HepG2 (cell line): ENCODE data around the gene SAMD4A. TPM values are rescaled to one million over a fixed set of nuclear protein-coding genes. Genes with fewer than 3 reads are reported as not detected.

Experiments
- ATAC-seq: fragments of 200-7000 bp; cut with Tn5 transposase; 3 replicates; pipeline ENCODE4 v1.9.1; 2020; ENCODE audit warnings: mild to moderate bottlenecking, moderate library complexity
- Bru-seq: library from RNA; stranded (reverse); fragments of 400-500 nt; gene quantifications from one replicate; lab custom pipeline; 2021; lab: Mats Ljungman, UMichigan
- BruChase-seq, 2 experiments: library from RNA; stranded (reverse); fragments of 400-500 nt; gene quantifications; one replicate each; lab custom pipeline; 2021; lab: Mats Ljungman, UMichigan
- BruUV-seq: library from RNA; stranded (reverse); fragments of 400-500 nt; replicated peaks from 2 replicates; lab custom pipeline; 2021; lab: Mats Ljungman, UMichigan
- CTCF ChIA-PET: fragments of 300-600 bp; formaldehyde crosslinking; extraction: SDS; loops from one replicate; lab custom pipeline; 2021; ENCODE audit warnings: low total read pairs, inconsistent platforms, low intra/inter-chr PET ratio; lab: Yijun Ruan, JAX
- POLR2A ChIA-PET: fragments of 350-600 bp; sonication (Branson Sonifier 250); formaldehyde crosslinking; loops from one replicate; lab custom pipeline; 2020; ENCODE audit warnings: antibody characterized with exemption, inconsistent platforms; lab: Yijun Ruan, JAX
- DNase-seq: peaks from one replicate; pipeline ENCODE4 v3.0.0-alpha.2; 2015; ENCODE audit warnings: low spot score
- FAIRE-seq: peaks from 3 replicates; lab custom pipeline; 2011; peaks lifted over from hg19 to GRCh38; lab: Jason Lieb, UNC
- H2AFZ ChIP-seq: one replicate; pipeline ENCODE4 v1.6.1; 2011; ENCODE audit warnings: low read length, inconsistent platforms
- H3K27ac ChIP-seq: fragments of 300-600 bp; 3 replicates; pipeline ENCODE4 v1.8.0; 2011; ENCODE audit warnings: mixed run types, mild to moderate bottlenecking, mixed read lengths, low read length, inconsistent platforms; ENCODE audit not compliant: insufficient read depth; ENCODE audit errors: extremely low read length
- H3K27me3 ChIP-seq, 2 experiments: fragments of 200-600 bp in 1 of 2; 2 replicates in 1 of 2; 3 replicates in 1 of 2; pipeline versions ENCODE4 v1.6.0 to v1.8.0; 2011; ENCODE audit warnings: low read length in 2 of 2, mild to moderate bottlenecking in 2 of 2, moderate library complexity in 2 of 2, inconsistent platforms in 1 of 2; ENCODE audit not compliant: insufficient read depth in 2 of 2, control insufficient read depth in 1 of 2
- H3K36me3 ChIP-seq, 2 experiments: fragments of 200-600 bp in 1 of 2; replicated peaks in 1 of 2; 2 replicates in 1 of 2; 3 replicates in 1 of 2; pipeline versions ENCODE4 v1.5.1 to v1.8.0; 2011; ENCODE audit warnings: low read length in 2 of 2, inconsistent platforms in 1 of 2; ENCODE audit not compliant: insufficient read depth in 2 of 2, control insufficient read depth in 1 of 2
- H3K4me1 ChIP-seq: 2 replicates; pipeline ENCODE4 v1.5.1; 2012; ENCODE audit warnings: low read length, inconsistent platforms; ENCODE audit not compliant: insufficient read depth
- H3K4me2 ChIP-seq: 2 replicates; pipeline ENCODE4 v1.6.0; 2011; ENCODE audit warnings: low read depth, low read length, inconsistent platforms
- H3K4me3 ChIP-seq, 3 experiments: fragments of 200-600 bp in 1 of 3; sonication (generic), shearing (Covaris generic) in 1 of 3; replicated peaks in 1 of 3; 2 replicates each; pipeline ENCODE4 v1.5.1; 2011 to 2016; ENCODE audit warnings: low read length in 3 of 3, inconsistent platforms in 2 of 3, low read depth in 2 of 3, mild to moderate bottlenecking in 2 of 3, control low read depth in 1 of 3, mixed read lengths in 1 of 3; ENCODE audit not compliant: insufficient read depth in 1 of 3
- H3K79me2 ChIP-seq: one replicate; pipeline ENCODE4 v1.6.1; 2011; ENCODE audit warnings: low read length, inconsistent platforms; ENCODE audit not compliant: insufficient read depth
- H3K9ac ChIP-seq: 2 replicates; pipeline ENCODE4 v1.6.0; 2011; ENCODE audit warnings: mild to moderate bottlenecking, low read depth, low read length, inconsistent platforms; ENCODE audit not compliant: insufficient read depth
- H3K9me3 ChIP-seq: 2 replicates; pipeline ENCODE4 v1.5.1; 2012; ENCODE audit warnings: mild to moderate bottlenecking, low read length
- H4K20me1 ChIP-seq: 2 replicates; pipeline ENCODE4 v1.6.0; 2011; ENCODE audit warnings: inconsistent platforms, mild to moderate bottlenecking, low read length, moderate library complexity; ENCODE audit not compliant: insufficient read depth
- KDM2A ChIP-seq: sonication (generic); formaldehyde crosslinking; IDR thresholded peaks from 2 replicates; pipeline ENCODE4 v1.4.0; 2020; ENCODE audit warnings: low read depth, missing genetic modification reagents, borderline replicate concordance
- KDM5B ChIP-seq: sonication (generic); formaldehyde crosslinking; IDR thresholded peaks from 2 replicates; pipeline ENCODE4 v1.4.0; 2020; ENCODE audit warnings: missing genetic modification reagents, mild to moderate bottlenecking, borderline replicate concordance
- MAFF ChIP-seq: IDR thresholded peaks from 2 replicates; pipeline ENCODE4 v1.6.1; 2011; ENCODE audit warnings: low read depth, low read length, improper control_type of control experiment
- MEIS2 ChIP-seq: sonication (generic); formaldehyde crosslinking; IDR thresholded peaks from 2 replicates; pipeline ENCODE4 v1.9.0; 2021; ENCODE audit warnings: mild to moderate bottlenecking, missing genetic modification reagents
- NFE2L2 ChIP-seq: fragments of 150-350 bp; IDR thresholded peaks from 2 replicates; pipeline ENCODE4 v1.6.1; 2014; ENCODE audit warnings: low read length
- RARA ChIP-seq: IDR thresholded peaks from 2 replicates; pipeline ENCODE4 v1.6.1; 2016; ENCODE audit warnings: missing genetic modification reagents, missing compliant biosample characterization
- SIN3A ChIP-seq: IDR thresholded peaks from 2 replicates; pipeline ENCODE4 v1.6.1; 2011; ENCODE audit warnings: low read depth, mild to moderate bottlenecking, control low read depth, low read length, borderline replicate concordance
- TGIF2 ChIP-seq: IDR thresholded peaks from 2 replicates; pipeline ENCODE4 v1.6.1; 2016; ENCODE audit warnings: control low read depth, missing compliant biosample characterization
- ZBTB42 ChIP-seq: sonication (generic); formaldehyde crosslinking; IDR thresholded peaks from 2 replicates; pipeline ENCODE4 v1.5.0; 2020; ENCODE audit warnings: mild to moderate bottlenecking, missing genetic modification reagents
- ZFX ChIP-seq: sonication (generic); formaldehyde crosslinking; IDR thresholded peaks from 2 replicates; pipeline ENCODE4 v1.4.0; 2020; ENCODE audit warnings: mild to moderate bottlenecking, low read depth, missing genetic modification reagents, moderate library complexity
- ZNF30 ChIP-seq: sonication (generic); formaldehyde crosslinking; IDR thresholded peaks from 2 replicates; pipeline ENCODE4 v1.5.0; 2020; ENCODE audit warnings: mild to moderate bottlenecking, missing genetic modification reagents
- ZNF589 ChIP-seq: sonication (generic); formaldehyde crosslinking; conservative IDR thresholded peaks from 2 replicates; pipeline ENCODE4 v1.8.0; 2022; ENCODE audit warnings: mild to moderate bottlenecking, moderate library complexity, missing genetic modification reagents
- ZNF777 ChIP-seq: sonication (generic); formaldehyde crosslinking; IDR thresholded peaks from 2 replicates; pipeline ENCODE4 v1.4.0; 2020; ENCODE audit warnings: missing genetic modification reagents
- ZNF83 ChIP-seq: sonication (generic); formaldehyde crosslinking; IDR thresholded peaks from 2 replicates; pipeline ENCODE4 v1.4.0; 2020; ENCODE audit warnings: missing genetic modification reagents, mild to moderate bottlenecking, borderline replicate concordance
- ZNF841 ChIP-seq: sonication (generic); formaldehyde crosslinking; IDR thresholded peaks from 2 replicates; pipeline ENCODE4 v1.8.1; 2023; ENCODE audit warnings: missing genetic modification reagents, borderline replicate concordance
- WGBS: methylation state at CpG from one replicate; pipeline ENCODE4 v1.1.6; 2017; ENCODE audit warnings: low lambda C conversion rate; 5-methylcytosine and 5-hydroxymethylcytosine counted together
- in situ Hi-C: cut with HindIII; loops from 2 replicates; pipeline ENCODE4 v1.10.0; 2017; ENCODE audit warnings: low pct_unique_long_range_greater_than_20kb; ENCODE audit not compliant: extremely low pct_ligation_motif_present
- intact Hi-C: fragments of 100-400 bp; cut with micrococcal nuclease; formaldehyde crosslinking; loops from one replicate; pipeline ENCODE4 v1.10.0; 2022; ENCODE audit not compliant: unreplicated experiment
- long read RNA-seq, 2 experiments: library from RNA in 1 of 2; library from polyadenylated mRNA in 1 of 2; stranded (forward) in 1 of 2; unstranded in 1 of 2; transcript quantifications; one replicate each; pipeline ENCODE4 v2.0.0, GENCODE V29; 2019 to 2022
- polyA minus RNA-seq, 3 experiments: library from RNA; depleted of rRNA, polyadenylated mRNA; stranded (reverse); fragments of >200 nt; gene quantifications; 2 replicates each; pipeline ENCODE4 v1.2.3, GENCODE V29; 2011; ENCODE audit warnings: low replicate concordance in 1 of 3
- polyA plus RNA-seq, 8 experiments: library from polyadenylated mRNA; depleted of rRNA in 3 of 8; stranded (reverse) in 7 of 8; unstranded in 1 of 8; fragments of >200 nt; fragmentation: Illumina TruSeq in 4 of 8; extraction: Trizol in 4 of 8; gene quantifications; 2 replicates each; pipeline versions ENCODE4 v1.2.1 to v1.2.3, GENCODE V29; 2011 to 2016; ENCODE audit warnings: low read depth in 4 of 8, missing spikeins in 1 of 8, mixed read lengths in 1 of 8; ENCODE audit not compliant: insufficient read depth in 1 of 8
- total RNA-seq, 5 experiments: library from RNA; depleted of rRNA; stranded (reverse); fragments of >200 nt; fragmentation: Illumina TruSeq; extraction: Trizol; gene quantifications; 2 replicates each; pipeline ENCODE4 v1.2.3, GENCODE V29; 2016; ENCODE audit warnings: low read depth in 1 of 5
- TF ChIP-seq, protein P1 (sequence below): sonication (generic); formaldehyde crosslinking; IDR thresholded peaks from 2 replicates; pipeline ENCODE4 v1.4.0; 2020; ENCODE audit warnings: missing genetic modification reagents

The SAMD4A gene
- total RNA-seq (2016; rRNA removed; fragmentation: Illumina TruSeq; extraction: Trizol) (6.9 and 13.0 TPM in 2 replicates), polyA plus RNA-seq (2011; rRNA removed) (11.7 and 11.8 TPM in 2 replicates), polyA minus RNA-seq (2011; rRNA and poly(A)+ RNA removed; ENCODE audit: low replicate concordance) (3.0 and 40.6 TPM in 2 replicates), Bru-seq, nascent RNA (percentile 94 among the genes with signal in this experiment), BruChase-seq, experiment 1, labeled RNA remaining after a 6-hour chase (percentile 89 among the genes with signal in this experiment), BruChase-seq, experiment 2, labeled RNA remaining after a 2-hour chase (percentile 94 among the genes with signal in this experiment)
- 38.3 and 41.9 TPM in 2 replicates for total RNA-seq (2016; cell fraction: cytosol; rRNA removed; fragmentation: Illumina TruSeq; extraction: Trizol; ENCODE audit: low read depth)
- total RNA-seq (2016; cell fraction: insoluble cytoplasmic fraction; rRNA removed; fragmentation: Illumina TruSeq; extraction: Trizol) = 6.5 and 11.9 TPM in 2 replicates
- total RNA-seq (2016; cell fraction: membrane; rRNA removed; fragmentation: Illumina TruSeq; extraction: Trizol) = 12.3 and 13.3 TPM in 2 replicates
- 24.4 and 25.8 TPM in 2 replicates for total RNA-seq (2016; cell fraction: nucleus; rRNA removed; fragmentation: Illumina TruSeq; extraction: Trizol)
- 4.9 and 6.1 TPM in 2 replicates for polyA plus RNA-seq (2011; cell fraction: cytosol; rRNA removed)
- 89.4 and 113 TPM in 2 replicates for polyA plus RNA-seq (2011; cell fraction: nucleus; rRNA removed)
- 22.3 and 23.9 TPM in 2 replicates for polyA plus RNA-seq (2012)
- polyA plus RNA-seq (2016; cell fraction: cytosol; fragmentation: Illumina TruSeq; extraction: Trizol; ENCODE audit: low read depth) = 1.5 and 1.9 TPM in 2 replicates
- 5.1 and 6.3 TPM in 2 replicates for polyA plus RNA-seq (2016; cell fraction: insoluble cytoplasmic fraction; fragmentation: Illumina TruSeq; extraction: Trizol; ENCODE audit: low read depth)
- 3.2 and 3.3 TPM in 2 replicates for polyA plus RNA-seq (2016; cell fraction: membrane; fragmentation: Illumina TruSeq; extraction: Trizol; ENCODE audit: low read depth)
- 31.5 and 34.6 TPM in 2 replicates for polyA plus RNA-seq (2016; cell fraction: nucleus; fragmentation: Illumina TruSeq; extraction: Trizol; ENCODE audit: insufficient read depth, low read depth)
- 26.1 and 26.2 TPM in 2 replicates for polyA minus RNA-seq (2011; cell fraction: cytosol; rRNA and poly(A)+ RNA removed)
- 112 and 120 TPM in 2 replicates for polyA minus RNA-seq (2011; cell fraction: nucleus; rRNA and poly(A)+ RNA removed)
- long read RNA-seq, experiment 1, partial matches to known transcripts = 1 of 3 reads
- long read RNA-seq, experiment 1, other reads (novel, unspliced or antisense) = 2 of 3 reads
- long read RNA-seq, experiment 2, full-length matches to known transcripts = 2 of 26 reads
- long read RNA-seq, experiment 2, partial matches to known transcripts = 7 of 26 reads
- long read RNA-seq, experiment 2, other reads (novel, unspliced or antisense) = 17 of 26 reads

- no peaks in the 10 kb centered on the region for H3K27me3 ChIP-seq
- POLR2A ChIA-PET = interaction anchor here (0.5 to 4.5 kb wide), 26 partner anchors 7 to 242 kb away, joined by 3 to 35 read pairs (median 4); partner anchors contain the start of gene CGRRF1
- H2AFZ ChIP-seq = no peak within 1 kb of the TSS
- 0% methylated on average over 4 of the region's 91 CpGs for WGBS
- peaks cover under 1% of the 10 kb centered on the region; the same call in 1 of the 2 replicates for H3K9me3 ChIP-seq
- in situ Hi-C loops (loop anchor here (5.0 to 10.0 kb wide), 4 partner anchors 86 to 238 kb away; no protein-coding TSS in a partner anchor), intact Hi-C loops (loop anchor here (5.0 to 10.0 kb wide), 3 partner anchors 86 to 338 kb away; partner anchors contain the start of gene GCH1)
- ATAC-seq (peak; percentile 19), DNase-seq (peak; percentile 48), FAIRE-seq (no peak)
- peaks cover 25% of the 10 kb centered on the region for H4K20me1 ChIP-seq
- H3K9ac ChIP-seq = peak within 1 kb of the TSS; percentile 96
- CTCF ChIA-PET = interaction anchor here (1.4 to 5.1 kb wide), 3 partner anchors 125 to 239 kb away, joined by 3 to 39 read pairs (median 21); no protein-coding TSS in a partner anchor
- peak within 1 kb of the TSS; percentile 97 for H3K27ac ChIP-seq
- peak within 1 kb of the TSS; percentile 94 for H3K4me2 ChIP-seq
- peak within 1 kb of the TSS; percentile 73 to 93 (median 89) for H3K4me3 ChIP-seq
- peaks cover 35% of the 10 kb centered on the region for H3K4me1 ChIP-seq
- H3K79me2 ChIP-seq = peaks cover 49% of the 10 kb centered on the region
- peaks cover 0 to 21% of the 10 kb centered on the region in 2 experiments; a peak in 3 of 5 replicates for H3K36me3 ChIP-seq
- TSS peak; percentile 41 for BruUV-seq
- no peak for TF ChIP-seq NFE2L2
- no peak for TF ChIP-seq ZNF30
- peak; percentile 83 for TF ChIP-seq ZNF777 (CRISPR knock-in tag)
- TF ChIP-seq TGIF2 (CRISPR knock-in tag) = 0 out of 2 replicates have a peak, but pooled peaks have one; percentile 18
- peak; percentile 20; the same call in 1 of the 2 replicates for TF ChIP-seq RARA
- TF ChIP-seq, protein P1, sequence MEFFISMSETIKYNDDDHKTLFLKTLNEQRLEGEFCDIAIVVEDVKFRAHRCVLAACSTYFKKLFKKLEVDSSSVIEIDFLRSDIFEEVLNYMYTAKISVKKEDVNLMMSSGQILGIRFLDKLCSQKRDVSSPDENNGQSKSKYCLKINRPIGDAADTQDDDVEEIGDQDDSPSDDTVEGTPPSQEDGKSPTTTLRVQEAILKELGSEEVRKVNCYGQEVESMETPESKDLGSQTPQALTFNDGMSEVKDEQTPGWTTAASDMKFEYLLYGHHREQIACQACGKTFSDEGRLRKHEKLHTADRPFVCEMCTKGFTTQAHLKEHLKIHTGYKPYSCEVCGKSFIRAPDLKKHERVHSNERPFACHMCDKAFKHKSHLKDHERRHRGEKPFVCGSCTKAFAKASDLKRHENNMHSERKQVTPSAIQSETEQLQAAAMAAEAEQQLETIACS (CRISPR knock-in tag) = peak; percentile 81
- 0 out of 2 replicates have a peak, but pooled peaks have one; percentile 14 for TF ChIP-seq SIN3A
- no peak for TF ChIP-seq ZNF83 (CRISPR knock-in tag)
- no peak for TF ChIP-seq ZNF589 (CRISPR knock-in tag)
- TF ChIP-seq MAFF = no peak
- 0 out of 2 replicates have a peak, but pooled peaks have one; percentile 63 for TF ChIP-seq ZNF841
- no peak for TF ChIP-seq MEIS2 (CRISPR knock-in tag)
- peak; percentile 18; the same call in 1 of the 2 replicates for TF ChIP-seq KDM5B
- TF ChIP-seq ZBTB42 (CRISPR knock-in tag) = no peak
- TF ChIP-seq ZFX (CRISPR knock-in tag) = peak; percentile 37; the same call in 1 of the 2 replicates
- TF ChIP-seq KDM2A = 0 out of 2 replicates have a peak, but pooled peaks have one; percentile 26
Observed at GRCh38 chr14:54566410-54567223, at the start of gene SAMD4A. Gene SAMD4A (plus strand): TSS chr14:54567128. CDS start chr14:54567917, 789 bp downstream.
